Thymus (tissue), 11 donors: ENCODE data around the gene ZNF547. TPM values are rescaled to one million over a fixed set of nuclear protein-coding genes. Genes with fewer than 3 reads are reported as not detected.

Experiments
- DNase-seq, 9 donors: peaks; one replicate each; pipeline ENCODE4 v3.0.0-alpha.2; 2013; ENCODE audit warnings: low spot score in 9 of 9, low read depth in 6 of 9, missing footprints in 1 of 9
- H3K27ac ChIP-seq, 2 donors: one replicate each; pipeline ENCODE4 v1.5.1; 2013; ENCODE audit warnings: control low read depth in 1 of 2, low read depth in 1 of 2, low read length in 1 of 2, mild to moderate bottlenecking in 1 of 2, moderate library complexity in 1 of 2
- H3K27me3 ChIP-seq, 2 donors: one replicate each; pipeline ENCODE4 v1.5.1; 2013; ENCODE audit warnings: low read length in 1 of 2; ENCODE audit not compliant: control insufficient read depth in 2 of 2, insufficient read depth in 1 of 2
- H3K36me3 ChIP-seq, 2 donors: one replicate each; pipeline ENCODE4 v1.5.1; 2013; ENCODE audit warnings: low read length in 1 of 2, mild to moderate bottlenecking in 1 of 2, moderate library complexity in 1 of 2; ENCODE audit not compliant: control insufficient read depth in 2 of 2, insufficient read depth in 2 of 2
- H3K4me1 ChIP-seq, 2 donors: one replicate each; pipeline ENCODE4 v1.5.1; 2013; ENCODE audit warnings: low read length in 2 of 2; ENCODE audit not compliant: control insufficient read depth in 2 of 2, insufficient read depth in 2 of 2
- H3K4me3 ChIP-seq, 2 donors: one replicate each; pipeline ENCODE4 v1.5.1; 2013; ENCODE audit warnings: low read length in 2 of 2, control low read depth in 1 of 2, mild to moderate bottlenecking in 1 of 2
- H3K9me3 ChIP-seq, 2 donors: one replicate each; pipeline ENCODE4 v1.5.1; 2013; ENCODE audit warnings: low read length in 1 of 2, mild to moderate bottlenecking in 1 of 2; ENCODE audit not compliant: control insufficient read depth in 2 of 2, insufficient read depth in 1 of 2
- WGBS: extraction: QIAGEN DNeasy Blood & Tissue Kit; methylation state at CpG from one replicate; pipeline ENCODE4 v1.1.7; 2013; 5-methylcytosine and 5-hydroxymethylcytosine counted together
- polyA plus RNA-seq: library from polyadenylated mRNA; stranded (reverse); fragments of 200-250 nt; gene quantifications from one replicate; pipeline ENCODE4 v1.2.3, GENCODE V29; 2013
- total RNA-seq: library from RNA; stranded (reverse); fragments of 120-200 nt; gene quantifications from one replicate; pipeline ENCODE4 v1.2.4, GENCODE V29; 2013
- donor health status: healthy.

ZNF547 gene
- total and polyA plus RNA-seq, 2 donors: 4.3 to 7.2 TPM

- WGBS: 98% methylated on average over 8 of the region's 8 CpGs
- no peak for DNase-seq
- no peaks in the 10 kb centered on the region for H3K27me3 ChIP-seq
- no peak overlapping the region for H3K4me3 ChIP-seq
- peaks cover 0 to 4% of the 10 kb centered on the region in 2 donors for H3K9me3 ChIP-seq
- no peaks in the 10 kb centered on the region for H3K4me1 ChIP-seq
- no peak overlapping the region for H3K27ac ChIP-seq
- H3K36me3 ChIP-seq: peaks cover 56% of the 10 kb centered on the region in 2 donors
These were observed 35.4 kb upstream of the ZNF547 start for GRCh38 chr19:57327993-57328392.

- H3K9me3 ChIP-seq: no peaks in the 10 kb centered on the region
- 93% methylated on average over 4 of the region's 4 CpGs for WGBS
These were observed 29.2 kb upstream of the ZNF547 start for GRCh38 chr19:57334191-57334590.

GRCh38 chr19:57338877-57339276 lies 24.5 kb upstream of the ZNF547 start:
- Histone ChIP-seq H3K4me3 (no peak overlapping the region), H3K36me3 (no peaks in the 10 kb centered on the region), H3K27me3 (no peaks in the 10 kb centered on the region), H3K9me3 (no peaks in the 10 kb centered on the region), H3K27ac (no peak overlapping the region), H3K4me1 (no peaks in the 10 kb centered on the region)
- DNase-seq: no peak
- 90% methylated on average over 3 of the region's 3 CpGs for WGBS

More at GRCh38 chr19:57334191-57334590, 29.2 kb upstream of the ZNF547 start:
- H3K27ac ChIP-seq: peak overlapping the region in 1 of 2 donors; percentile 18
- no peaks in the 10 kb centered on the region for H3K27me3 ChIP-seq
- peaks cover 1 to 6% of the 10 kb centered on the region in 2 donors for H3K36me3 ChIP-seq
- no peak for DNase-seq
- no peak overlapping the region for H3K4me3 ChIP-seq
- H3K4me1 ChIP-seq: no peaks in the 10 kb centered on the region

- H3K4me1 ChIP-seq: no peaks in the 10 kb centered on the region
- no peak for DNase-seq
- 82% methylated on average over 6 of the region's 6 CpGs for WGBS
- H3K36me3 ChIP-seq: no peaks in the 10 kb centered on the region
- no peak overlapping the region for H3K4me3 ChIP-seq
- no peak overlapping the region for H3K27ac ChIP-seq
- no peaks in the 10 kb centered on the region for H3K9me3 ChIP-seq
- no peaks in the 10 kb centered on the region for H3K27me3 ChIP-seq
These were observed 20.8 kb upstream of the ZNF547 start for GRCh38 chr19:57342582-57342981.

- peaks cover 7 to 16% of the 10 kb centered on the region in 2 donors for H3K4me1 ChIP-seq
- H3K4me3 ChIP-seq: no peak overlapping the region
- no peaks in the 10 kb centered on the region for H3K9me3 ChIP-seq
- WGBS: 86% methylated on average over 3 of the region's 3 CpGs
- no peaks in the 10 kb centered on the region for H3K27me3 ChIP-seq
- H3K27ac ChIP-seq: no peak overlapping the region
- peaks cover 0 to under 1% of the 10 kb centered on the region in 2 donors for H3K36me3 ChIP-seq
- no peak for DNase-seq
These were observed 15.2 kb upstream of the ZNF547 start for GRCh38 chr19:57348136-57348535.

GRCh38 chr19:57350877-57351805 lies 12.2 kb upstream of the ZNF547 start, which contains the start of gene ZNF304:
ZNF304 (plus strand) TSS chr19:57351271; CDS start chr19:57351665, 394 bp downstream.
- Histone ChIP-seq H3K4me3 (peak within 1 kb of the TSS; percentile 83 to 95), H3K36me3 (peaks cover 18 to 23% of the 10 kb centered on the region in 2 donors), H3K27ac (peak within 1 kb of the TSS; percentile 73 to 81), H3K9me3 (peaks cover 0 to 1% of the 10 kb centered on the region in 2 donors), H3K4me1 (peaks cover 7 to 16% of the 10 kb centered on the region in 2 donors), H3K27me3 (no peaks in the 10 kb centered on the region)
- WGBS: 3% methylated on average over 57 of the region's 57 CpGs
- peak; percentile 80 to 94 (median 86) for DNase-seq

GRCh38 chr19:57351867-57352266 lies 11.5 kb upstream of the ZNF547 start:
- peak in 1 of 9 donors; percentile 0 for DNase-seq
- H3K27me3 ChIP-seq: no peaks in the 10 kb centered on the region
- H3K4me3 ChIP-seq: peak overlapping the region; percentile 83 to 95
- H3K4me1 ChIP-seq: peaks cover 7 to 16% of the 10 kb centered on the region in 2 donors
- H3K36me3 ChIP-seq: peaks cover 25 to 30% of the 10 kb centered on the region in 2 donors
- WGBS: 35% methylated on average over 7 of the region's 7 CpGs
- H3K9me3 ChIP-seq: peaks cover 0 to 4% of the 10 kb centered on the region in 2 donors
- no peak overlapping the region for H3K27ac ChIP-seq

- WGBS: 86% methylated on average over 4 of the region's 4 CpGs
- Histone ChIP-seq H3K27me3 (no peaks in the 10 kb centered on the region), H3K4me1 (peaks cover 7 to 11% of the 10 kb centered on the region in 2 donors), H3K27ac (no peak overlapping the region), H3K36me3 (peaks cover 47 to 51% of the 10 kb centered on the region in 2 donors), H3K4me3 (no peak overlapping the region), H3K9me3 (peaks cover 0 to 4% of the 10 kb centered on the region in 2 donors)
- no peak for DNase-seq
These were observed 7.4 kb upstream of the ZNF547 start for GRCh38 chr19:57355916-57356315.

- Histone ChIP-seq H3K36me3 (peaks cover 47 to 51% of the 10 kb centered on the region in 2 donors), H3K27me3 (no peaks in the 10 kb centered on the region), H3K27ac (no peak overlapping the region), H3K9me3 (peaks cover 0 to 4% of the 10 kb centered on the region in 2 donors), H3K4me1 (peaks cover 0 to 1% of the 10 kb centered on the region in 2 donors), H3K4me3 (no peak overlapping the region)
- WGBS: over 99% methylated on average over 5 of the region's 5 CpGs
- no peak for DNase-seq
These were observed 5.9 kb upstream of the ZNF547 start for GRCh38 chr19:57357406-57357805.
